Measurements from ENCODE around the gene ADAMTSL3.

- TF ChIP-seq CTCF (conservative IDR thresholded peaks at IDR 0.05; ENCODE audit: low read length) (no peak), EZH2phosphoT487 (IDR thresholded peaks at IDR 0.05; ENCODE audit: borderline replicate concordance) (no peak)
These were observed 200.4 kb downstream of the ADAMTSL3 start for GRCh38 chr15:83854321-83854720.
